Bronchial epithelial cell (primary cell): ENCODE data around the gene DNAH6. TPM values are rescaled to one million over a fixed set of nuclear protein-coding genes. Genes with fewer than 3 reads are reported as not detected.

Experiments
- DNase-seq: peaks from one replicate; pipeline ENCODE4 v3.0.0-alpha.2; 2010; ENCODE audit warnings: low read depth
- FAIRE-seq: peaks from 2 replicates; lab custom pipeline; 2011; peaks lifted over from hg19 to GRCh38; lab: Jason Lieb, UNC
- H3K27me3 ChIP-seq: 2 replicates; pipeline ENCODE4 v1.5.1; 2011; ENCODE audit warnings: low read length; ENCODE audit not compliant: control insufficient read depth, insufficient read depth
- H3K36me3 ChIP-seq: 2 replicates; pipeline ENCODE4 v1.5.1; 2011; ENCODE audit warnings: low read length; ENCODE audit not compliant: control insufficient read depth, insufficient read depth
- H3K4me3 ChIP-seq: 2 replicates; pipeline ENCODE4 v1.5.1; 2011; ENCODE audit warnings: mild to moderate bottlenecking, low read depth, low read length, control low read depth
- CTCF ChIP-seq: IDR thresholded peaks from 2 replicates; pipeline ENCODE4 v1.5.1; 2011; ENCODE audit warnings: mild to moderate bottlenecking, moderate library complexity, low read length, control low read depth, inconsistent platforms; ENCODE audit not compliant: insufficient read depth, severe bottlenecking
- total RNA-seq: library from RNA; depleted of rRNA; stranded (reverse); fragments of >200 nt; gene quantifications from 2 replicates; pipeline ENCODE4 v1.2.1, GENCODE V29; 2014

Gene DNAH6
- total RNA-seq, 1 donor from 2014 or later: under 0.01 TPM

DNA sequence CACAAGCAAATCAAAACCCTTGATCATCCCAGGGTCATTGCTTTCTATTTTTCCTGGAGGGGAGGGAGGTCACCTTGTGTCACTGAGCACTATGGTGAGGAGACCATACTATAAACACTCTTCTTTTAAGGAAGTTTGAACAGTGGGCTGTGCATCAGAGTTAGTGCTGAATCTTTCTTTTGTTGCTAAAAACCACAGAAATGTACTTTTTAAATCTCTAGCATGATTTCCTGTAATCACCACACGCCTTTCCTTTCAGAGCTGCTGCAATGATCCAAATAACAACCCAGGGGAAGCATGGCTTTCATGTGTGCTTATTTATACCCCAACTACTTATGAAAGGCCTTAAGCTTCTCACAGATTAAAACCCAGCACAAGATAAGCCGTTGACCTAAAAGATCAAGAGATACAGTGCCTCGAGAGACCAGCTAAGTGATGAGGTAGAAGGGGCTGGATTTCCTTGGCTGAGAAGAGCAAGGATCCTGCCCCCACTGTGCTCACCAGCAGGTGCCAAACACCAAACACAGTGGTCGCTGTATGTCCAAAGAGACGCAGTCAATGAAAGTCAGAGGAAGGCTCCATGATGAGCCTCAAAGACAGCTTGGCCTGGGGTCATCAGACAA, 329.9 kb downstream of the DNAH6 start:
- no peak for TF ChIP-seq CTCF
- FAIRE-seq (peak; percentile 40), DNase-seq (no peak)
- Histone ChIP-seq H3K27me3 (no peaks in the 10 kb centered on the region), H3K4me3 (no peak overlapping the region), H3K36me3 (no peaks in the 10 kb centered on the region)

GRCh38 chr2:84846741-84847142, 330.4 kb downstream of the DNAH6 start:
- TF ChIP-seq CTCF: no peak
- Histone ChIP-seq H3K36me3 (no peaks in the 10 kb centered on the region), H3K4me3 (no peak overlapping the region), H3K27me3 (no peaks in the 10 kb centered on the region)
- FAIRE-seq (peak; percentile 60), DNase-seq (no peak)

DNA sequence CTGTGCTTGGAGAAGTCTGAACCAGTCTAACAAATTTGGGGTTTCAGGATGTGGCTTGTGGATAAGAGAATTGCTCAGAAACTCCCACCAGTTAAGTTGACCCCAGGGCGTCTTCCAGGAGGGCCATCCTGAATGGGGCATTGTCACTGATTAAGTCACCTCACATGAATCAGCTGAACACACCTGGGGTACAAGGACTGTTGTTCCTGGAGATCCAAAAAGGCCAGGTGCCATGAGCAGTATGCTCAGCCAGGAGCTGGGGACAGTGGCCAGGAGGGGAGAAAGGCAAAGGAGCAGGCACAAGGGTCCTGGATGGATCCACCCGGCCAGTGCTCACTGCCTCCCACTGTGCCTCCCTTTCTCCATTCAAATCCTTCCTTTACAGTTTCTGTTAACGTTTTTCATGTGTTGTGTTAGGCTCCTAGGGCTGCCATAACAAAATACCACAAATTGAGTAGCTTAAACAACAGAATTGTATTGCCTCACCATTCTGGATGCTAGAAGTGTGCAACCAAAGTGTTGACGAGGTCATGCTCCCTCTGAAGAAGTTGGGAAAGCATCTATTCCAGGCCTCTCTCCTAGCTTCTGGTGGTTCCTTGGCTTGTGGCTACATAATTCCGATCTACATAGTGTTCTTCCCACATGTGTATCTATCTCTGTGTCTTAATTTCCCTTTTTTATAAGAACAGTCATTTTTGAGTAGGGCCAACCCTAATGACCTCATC, 331.2 kb downstream of the DNAH6 start:
- FAIRE-seq: no peak
- DNase-seq: no peak
- no peak for TF ChIP-seq CTCF
- H3K36me3 ChIP-seq: no peaks in the 10 kb centered on the region
- no peak overlapping the region for H3K4me3 ChIP-seq
- H3K27me3 ChIP-seq: no peaks in the 10 kb centered on the region

DNA sequence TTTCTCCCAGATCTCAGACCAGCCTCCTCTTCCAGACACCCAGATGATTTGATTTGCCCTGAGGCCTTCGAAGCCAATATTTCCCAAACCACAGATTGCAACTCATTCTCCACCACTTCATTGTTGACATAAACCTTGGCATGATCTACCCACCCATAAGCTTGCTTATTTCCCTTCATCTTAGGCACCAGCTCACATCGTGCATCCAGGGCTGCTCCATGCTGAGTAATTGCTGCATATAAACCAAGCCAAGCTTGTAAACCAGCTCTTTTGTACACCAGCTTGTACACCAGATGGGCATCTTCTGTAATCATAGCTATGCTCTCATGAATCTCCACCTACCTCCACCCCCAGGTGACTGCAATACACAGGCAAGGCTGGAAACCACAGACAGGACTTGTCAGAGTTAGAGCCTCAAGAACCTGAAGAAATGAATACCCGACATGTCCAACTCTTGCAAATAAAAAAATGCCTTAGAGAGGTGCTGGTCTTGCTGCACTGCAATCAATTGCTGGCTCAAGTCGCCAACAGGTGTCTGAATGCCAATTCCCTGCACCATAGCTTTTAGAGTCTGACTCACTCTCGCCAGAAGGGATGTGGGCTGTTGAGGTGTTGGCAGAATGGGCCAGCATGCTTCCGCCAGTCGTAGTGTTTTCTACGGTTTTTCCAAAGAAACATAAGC, 333.1 kb downstream of the DNAH6 start:
- TF ChIP-seq CTCF: no peak
- H3K36me3 ChIP-seq: no peaks in the 10 kb centered on the region
- no peaks in the 10 kb centered on the region for H3K27me3 ChIP-seq
- peak; percentile 6 for DNase-seq
- H3K4me3 ChIP-seq: no peak overlapping the region
- FAIRE-seq: no peak

DNA sequence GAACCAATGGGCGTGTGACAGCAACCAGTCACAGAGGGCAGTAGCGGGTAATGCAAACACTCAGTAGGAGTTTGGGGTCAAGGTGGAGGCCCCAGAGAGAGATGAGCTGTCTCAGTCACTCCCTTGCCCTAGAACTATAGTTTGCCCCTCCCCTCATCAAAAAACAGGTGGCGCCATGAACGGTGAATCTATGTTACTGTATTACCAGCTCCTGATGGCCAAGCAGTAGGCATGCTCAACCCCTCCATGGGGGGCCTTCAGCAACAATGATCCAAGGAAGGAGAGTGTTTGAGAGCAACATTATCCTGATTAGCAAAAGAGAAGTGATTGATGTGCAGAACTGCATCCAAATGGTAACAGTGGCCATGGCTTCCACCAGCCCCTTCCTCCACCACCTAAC, 334.2 kb downstream of the DNAH6 start:
- DNase-seq (no peak), FAIRE-seq (no peak)
- Histone ChIP-seq H3K36me3 (no peaks in the 10 kb centered on the region), H3K4me3 (no peak overlapping the region), H3K27me3 (no peaks in the 10 kb centered on the region)
- TF ChIP-seq CTCF: no peak
